ENCODE results near the gene TRAPPC3L. TPM values are rescaled to one million over a fixed set of nuclear protein-coding genes. Genes with fewer than 3 reads are reported as not detected.

TRAPPC3L gene
- total RNA-seq, 3 donors from 2014 or later: 0.80 TPM; not detected in 2

GRCh38 chr6:116483616-116484015 lies 61.9 kb downstream of the TRAPPC3L start:
- H3K36me3 ChIP-seq: no peaks in the 10 kb centered on the region
- H3K27ac ChIP-seq: no peak overlapping the region
- no peak overlapping the region for H3K4me3 ChIP-seq
- H3K4me1 ChIP-seq: no peaks in the 10 kb centered on the region
- TF ChIP-seq POLR2A (IDR thresholded peaks at IDR 0.05) (no peak), POLR2AphosphoS5 (IDR thresholded peaks at IDR 0.05) (no peak)
- TF ChIP-seq, protein P1, sequence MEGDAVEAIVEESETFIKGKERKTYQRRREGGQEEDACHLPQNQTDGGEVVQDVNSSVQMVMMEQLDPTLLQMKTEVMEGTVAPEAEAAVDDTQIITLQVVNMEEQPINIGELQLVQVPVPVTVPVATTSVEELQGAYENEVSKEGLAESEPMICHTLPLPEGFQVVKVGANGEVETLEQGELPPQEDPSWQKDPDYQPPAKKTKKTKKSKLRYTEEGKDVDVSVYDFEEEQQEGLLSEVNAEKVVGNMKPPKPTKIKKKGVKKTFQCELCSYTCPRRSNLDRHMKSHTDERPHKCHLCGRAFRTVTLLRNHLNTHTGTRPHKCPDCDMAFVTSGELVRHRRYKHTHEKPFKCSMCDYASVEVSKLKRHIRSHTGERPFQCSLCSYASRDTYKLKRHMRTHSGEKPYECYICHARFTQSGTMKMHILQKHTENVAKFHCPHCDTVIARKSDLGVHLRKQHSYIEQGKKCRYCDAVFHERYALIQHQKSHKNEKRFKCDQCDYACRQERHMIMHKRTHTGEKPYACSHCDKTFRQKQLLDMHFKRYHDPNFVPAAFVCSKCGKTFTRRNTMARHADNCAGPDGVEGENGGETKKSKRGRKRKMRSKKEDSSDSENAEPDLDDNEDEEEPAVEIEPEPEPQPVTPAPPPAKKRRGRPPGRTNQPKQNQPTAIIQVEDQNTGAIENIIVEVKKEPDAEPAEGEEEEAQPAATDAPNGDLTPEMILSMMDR (IDR thresholded peaks at IDR 0.05): no peak
- no peaks in the 10 kb centered on the region for H3K9me3 ChIP-seq
- intact Hi-C loops (cut with DNase I; ENCODE audit: low total_unique reads): no loop called here
- DNase-seq (ENCODE audit: low spot score in 2 of 2): no peak
- H3K27me3 ChIP-seq: no peaks in the 10 kb centered on the region

DNA sequence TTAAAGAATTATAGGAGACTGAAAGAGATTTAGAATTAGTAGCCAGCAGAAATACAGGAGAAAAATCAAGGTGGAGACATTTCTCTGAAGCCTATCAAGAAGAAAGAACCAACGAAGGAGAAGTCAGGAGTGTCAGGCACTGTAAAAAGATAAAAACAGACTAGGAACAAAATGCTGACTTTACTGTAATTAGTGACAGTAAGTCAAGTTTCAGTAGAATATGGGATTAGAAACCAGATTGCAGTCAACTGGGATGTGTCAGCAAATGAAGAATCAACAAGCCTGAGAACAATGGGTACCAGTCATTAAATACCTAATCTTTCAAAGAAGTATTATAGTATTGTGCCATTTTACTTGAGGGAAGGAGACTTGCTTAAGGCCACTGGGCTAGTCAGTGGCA lies 62.7 kb downstream of the TRAPPC3L start:
- no peak for DNase-seq (ENCODE audit: low spot score in 2 of 2)
- Histone ChIP-seq H3K27ac (no peak overlapping the region), H3K27me3 (no peaks in the 10 kb centered on the region), H3K4me3 (no peak overlapping the region), H3K9me3 (no peaks in the 10 kb centered on the region), H3K36me3 (no peaks in the 10 kb centered on the region), H3K4me1 (no peaks in the 10 kb centered on the region)
- intact Hi-C loops (cut with DNase I; ENCODE audit: low total_unique reads): no loop called here
- TF ChIP-seq POLR2AphosphoS5 (IDR thresholded peaks at IDR 0.05): no peak
- TF ChIP-seq POLR2A (IDR thresholded peaks at IDR 0.05): no peak
- TF ChIP-seq, protein P1 (IDR thresholded peaks at IDR 0.05): no peak

- no peaks in the 10 kb centered on the region for H3K27me3 ChIP-seq
- intact Hi-C loops (cut with DNase I; ENCODE audit: low total_unique reads): no loop called here
- no peaks in the 10 kb centered on the region for H3K4me1 ChIP-seq
- H3K9me3 ChIP-seq: no peaks in the 10 kb centered on the region
- H3K27ac ChIP-seq: no peak overlapping the region
- DNase-seq (ENCODE audit: low spot score in 2 of 2): no peak
- H3K4me3 ChIP-seq: no peak overlapping the region
- no peaks in the 10 kb centered on the region for H3K36me3 ChIP-seq
- TF ChIP-seq POLR2AphosphoS5 (IDR thresholded peaks at IDR 0.05): no peak
- no peak for TF ChIP-seq POLR2A (IDR thresholded peaks at IDR 0.05)
- TF ChIP-seq, protein P1 (IDR thresholded peaks at IDR 0.05): no peak
Measured at GRCh38 chr6:116476002-116476678, 69.3 kb downstream of the TRAPPC3L start.

DNA sequence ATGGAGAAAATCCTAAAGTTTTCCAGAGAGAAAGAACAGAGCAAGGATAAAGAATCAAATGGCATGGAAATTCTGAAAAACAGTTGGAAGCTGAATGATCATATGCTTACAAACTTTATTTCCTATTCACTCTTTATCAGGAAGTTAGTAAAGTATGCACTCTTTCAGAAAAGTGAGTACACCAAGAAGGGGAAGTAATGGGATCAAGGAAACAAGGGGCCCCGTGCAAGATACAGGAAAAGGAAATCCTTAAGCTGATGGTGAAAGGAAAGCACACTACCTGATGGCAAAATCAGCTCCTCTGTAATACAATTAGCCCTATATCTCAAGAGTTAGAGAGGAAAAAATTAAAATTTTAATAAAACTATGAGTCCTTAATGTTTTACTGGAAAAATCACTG lies 70.3 kb downstream of the TRAPPC3L start:
- DNase-seq (ENCODE audit: low spot score in 2 of 2): no peak
- TF ChIP-seq, protein P1 (IDR thresholded peaks at IDR 0.05): no peak
- no peak for TF ChIP-seq POLR2A (IDR thresholded peaks at IDR 0.05)
- TF ChIP-seq POLR2AphosphoS5 (IDR thresholded peaks at IDR 0.05): no peak
- H3K36me3 ChIP-seq: no peaks in the 10 kb centered on the region
- intact Hi-C loops (cut with DNase I; ENCODE audit: low total_unique reads): no loop called here
- H3K9me3 ChIP-seq: no peaks in the 10 kb centered on the region
- no peak overlapping the region for H3K4me3 ChIP-seq
- no peak overlapping the region for H3K27ac ChIP-seq
- no peaks in the 10 kb centered on the region for H3K4me1 ChIP-seq
- no peaks in the 10 kb centered on the region for H3K27me3 ChIP-seq

DNA sequence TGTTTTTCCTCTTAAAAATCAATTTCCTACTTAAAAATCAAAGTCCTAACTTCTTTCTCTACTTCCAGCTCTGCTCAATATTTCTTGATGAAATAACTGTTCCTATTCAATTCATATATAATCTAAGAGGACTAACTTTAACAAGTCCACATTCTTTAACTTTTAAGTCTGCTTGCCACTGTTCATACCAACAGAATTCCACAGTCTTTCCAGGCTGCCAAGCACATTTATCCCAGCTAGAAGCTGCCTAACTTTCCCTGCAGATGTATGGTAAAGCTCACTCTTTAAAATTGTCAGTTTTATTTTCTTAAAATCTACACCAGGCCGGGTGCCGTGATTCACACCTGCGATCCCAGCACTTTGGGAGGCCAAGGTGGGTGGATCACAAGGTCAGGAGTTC lies 72.8 kb downstream of the TRAPPC3L start:
- Histone ChIP-seq H3K4me3 (no peak overlapping the region), H3K36me3 (no peaks in the 10 kb centered on the region), H3K9me3 (no peaks in the 10 kb centered on the region), H3K27me3 (no peaks in the 10 kb centered on the region), H3K27ac (no peak overlapping the region), H3K4me1 (no peaks in the 10 kb centered on the region)
- TF ChIP-seq POLR2AphosphoS5 (IDR thresholded peaks at IDR 0.05): no peak
- TF ChIP-seq, protein P1 (IDR thresholded peaks at IDR 0.05): no peak
- no peak for TF ChIP-seq POLR2A (IDR thresholded peaks at IDR 0.05)
- intact Hi-C loops (cut with DNase I; ENCODE audit: low total_unique reads): no loop called here
- DNase-seq (ENCODE audit: low spot score in 2 of 2): no peak

Measured in breast epithelium (tissue), 4 donors.